Measurements from ENCODE around the gene HUS1.
"Not testable (repeated sequence)": the region's sequence is repeated elsewhere in the genome, so short reads cannot be mapped to it uniquely, and the experiment has no call there.

HUS1 gene

DNA sequence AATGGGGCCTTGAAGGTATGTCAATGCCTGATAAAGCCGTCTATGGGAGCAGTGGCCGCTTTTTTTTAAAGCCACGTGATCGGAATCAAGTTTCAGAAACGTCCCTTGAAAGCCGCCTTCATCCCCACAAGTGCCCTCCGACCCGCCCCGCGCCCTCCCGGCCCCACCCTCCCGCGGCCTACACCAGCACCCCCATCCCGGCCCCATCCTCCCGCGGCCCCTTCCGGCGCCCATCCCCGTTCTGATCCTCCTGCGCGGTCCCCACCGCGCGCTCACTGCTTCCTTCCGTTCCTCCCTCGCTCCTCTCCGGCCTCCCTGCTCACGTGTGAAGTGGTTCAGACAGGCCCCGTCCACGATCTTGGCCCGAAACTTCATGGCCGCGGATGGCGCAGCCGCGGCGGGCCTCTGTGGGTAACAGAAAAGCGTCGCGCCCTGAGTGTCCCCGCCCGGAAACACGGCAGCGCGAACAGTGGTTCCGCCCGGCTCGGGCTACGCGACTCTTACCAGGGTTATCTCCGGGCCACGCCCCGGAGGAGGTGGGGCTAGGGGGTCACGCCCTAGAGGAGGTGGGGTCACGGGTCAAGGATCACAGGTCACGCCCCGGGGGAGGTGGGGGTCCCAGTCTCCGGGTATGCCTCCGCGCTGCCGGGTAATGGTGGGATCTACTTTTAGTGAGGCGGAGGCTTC, at the start of gene HUS1:
Gene HUS1, minus strand, starts transcription at position 471 of the 687 bp plus-strand sequence. Its CDS starts 96 bp downstream, at position 375.
- peak; percentile 91 for DNase-seq

DNA sequence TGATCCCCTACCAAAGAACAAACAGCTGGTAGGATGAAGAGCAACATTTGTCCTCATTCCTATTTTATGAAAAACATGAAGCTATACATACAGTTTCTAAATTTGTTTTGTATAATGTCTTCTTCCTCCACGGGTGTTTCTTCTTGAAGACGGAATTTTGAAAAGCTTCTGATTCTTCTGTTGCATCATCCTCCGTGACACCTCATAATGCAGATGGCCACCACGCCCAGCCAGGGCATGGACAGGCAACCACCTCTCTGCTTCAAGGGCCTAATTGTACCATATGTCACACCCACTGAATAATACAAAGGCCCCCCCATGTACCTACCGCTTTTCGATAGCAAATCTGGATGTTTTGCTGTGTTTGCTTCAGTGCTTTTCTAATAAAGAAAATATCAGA, 49.5 kb upstream of the HUS1 start, which contains the start of gene SUN3:
Gene SUN3, minus strand, starts transcription at position 170 of the 400 bp plus-strand sequence. Its CDS starts 169 bp downstream, at position 1.
- DNase-seq, result no peak

DNA sequence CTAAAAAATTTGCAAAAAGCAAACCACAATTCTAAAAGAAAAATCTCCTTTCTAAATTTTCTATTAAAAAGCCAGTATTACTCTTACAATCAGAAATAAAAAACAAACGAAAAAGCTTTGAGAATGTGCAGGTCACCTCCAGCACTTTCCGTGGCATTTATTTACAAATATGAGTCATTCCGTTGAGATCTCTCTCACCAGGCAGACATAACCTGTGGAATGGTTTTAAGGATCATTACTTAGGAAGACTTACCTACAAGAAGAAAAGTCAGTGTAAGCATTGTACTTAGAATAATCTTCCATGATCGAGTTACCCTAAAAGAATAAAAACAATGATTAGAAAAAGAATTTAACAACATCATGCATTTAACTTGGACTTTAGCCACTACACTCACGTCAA, 46.2 kb upstream of the HUS1 start:
- DNase-seq, result no peak

DNA sequence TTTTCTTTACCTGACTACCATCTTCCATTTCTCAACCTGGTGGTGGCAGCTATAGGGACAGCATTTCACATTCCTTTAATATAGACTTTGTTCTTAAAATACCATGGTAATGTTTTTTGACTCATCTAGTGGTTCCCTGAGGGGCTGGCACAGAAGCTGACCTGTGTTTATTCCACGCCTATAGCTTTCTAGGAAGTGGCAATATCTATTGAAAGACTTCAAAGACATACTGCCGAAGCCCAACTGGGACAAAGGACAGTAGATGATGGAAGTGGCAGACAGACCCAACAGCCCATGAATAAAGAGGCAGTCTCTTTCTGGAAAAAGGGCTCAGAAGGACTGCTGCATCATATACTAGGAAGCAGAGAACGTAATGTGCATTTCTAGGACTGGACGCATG, 38.3 kb upstream of the HUS1 start:
- DNase-seq, result no peak

DNA sequence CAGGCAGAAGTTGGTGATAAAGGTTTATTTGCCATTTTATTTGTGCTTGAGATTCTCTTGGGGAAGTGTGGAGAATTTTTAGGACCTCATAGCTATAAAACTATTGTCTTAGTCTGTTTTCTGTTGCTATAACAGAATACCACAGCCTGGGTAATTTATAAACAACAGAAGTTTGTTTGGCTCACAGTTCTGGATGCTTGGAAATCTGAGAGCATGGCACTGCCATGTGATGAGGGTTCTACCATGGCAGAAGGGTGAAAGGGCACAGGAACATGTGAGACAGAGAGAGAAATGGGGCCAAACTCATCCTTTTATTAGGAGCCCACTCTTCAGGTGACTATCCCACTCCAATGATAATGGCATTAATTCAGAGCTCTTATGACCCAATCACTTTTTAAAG, 37.2 kb upstream of the HUS1 start:
- no peak for DNase-seq

DNA sequence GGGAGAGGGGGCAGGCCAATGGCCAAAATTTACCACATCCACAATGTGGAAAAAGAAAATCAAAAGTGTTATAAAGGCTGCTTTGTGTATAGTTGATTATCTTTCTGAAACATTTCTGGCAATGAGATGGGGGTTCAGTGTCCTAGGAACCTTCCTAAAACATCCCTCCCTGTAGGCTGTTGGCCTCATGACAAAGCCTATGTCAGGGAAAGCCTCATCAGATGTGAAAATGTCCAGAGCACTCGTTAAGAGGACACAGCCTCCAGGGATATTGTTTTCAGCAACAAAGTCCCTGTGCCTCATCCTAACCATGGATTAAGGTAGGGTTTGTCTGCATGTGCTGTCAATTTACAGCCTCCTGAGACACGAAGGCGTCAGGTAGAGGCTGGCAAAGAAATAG, 32.5 kb upstream of the HUS1 start:
- no peak for DNase-seq

DNA sequence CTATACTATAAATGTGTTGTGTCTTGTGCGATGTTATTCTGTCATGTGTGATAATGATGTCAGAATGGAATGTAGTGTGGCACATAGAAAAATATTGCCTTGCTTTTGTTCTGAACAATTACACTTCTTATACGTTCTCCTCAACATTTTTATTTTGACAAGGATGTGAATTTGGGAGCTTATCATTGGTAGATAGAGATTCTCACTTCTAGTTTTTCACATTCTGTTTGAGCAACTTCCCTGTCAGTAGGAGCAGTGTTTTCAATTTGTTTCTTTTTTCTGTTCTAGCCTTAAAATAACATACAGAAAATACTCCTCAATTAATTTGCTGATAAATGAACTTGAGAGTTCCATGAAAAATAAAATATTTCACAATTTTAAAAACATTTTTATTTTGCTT, 31.9 kb upstream of the HUS1 start:
- DNase-seq, result no peak

DNA sequence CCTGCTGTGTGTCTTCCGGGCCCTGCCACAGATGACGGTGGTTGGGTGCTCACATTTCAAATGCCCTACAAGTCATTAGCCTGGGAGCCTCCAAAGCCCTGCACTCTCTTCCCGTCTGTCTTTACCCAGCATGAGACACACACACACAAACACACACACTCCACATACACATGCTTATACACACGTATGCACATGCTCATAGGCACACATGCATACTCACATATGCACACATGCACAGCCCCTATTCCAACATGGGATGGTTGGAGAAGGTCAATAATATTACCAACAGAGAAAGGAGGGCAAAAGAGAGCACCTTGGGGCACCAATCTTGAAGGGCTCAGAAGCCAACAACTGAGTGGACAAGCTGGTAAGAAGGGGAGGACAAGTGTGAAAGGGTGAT, 30.5 kb upstream of the HUS1 start:
- DNase-seq, result no peak

DNA sequence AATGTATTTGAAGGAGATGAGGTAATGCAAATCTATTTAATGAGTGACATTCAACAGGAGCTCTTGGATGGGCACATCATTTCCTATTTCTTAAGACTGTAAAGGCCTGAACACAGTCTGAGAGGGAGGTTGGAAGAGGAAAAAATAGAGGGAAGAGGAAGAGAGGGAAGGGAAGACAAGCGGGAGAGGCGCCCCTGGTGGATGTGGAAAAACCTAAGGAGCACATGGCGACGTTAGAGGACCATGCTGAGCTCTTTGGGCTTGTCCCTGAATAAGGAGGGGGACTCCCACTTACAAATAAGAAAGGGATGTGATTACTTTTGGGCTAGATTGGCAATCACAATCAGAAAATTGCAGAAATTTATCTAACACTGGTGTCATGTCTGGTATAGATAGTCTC, 29.8 kb upstream of the HUS1 start:
- no peak for DNase-seq

DNA sequence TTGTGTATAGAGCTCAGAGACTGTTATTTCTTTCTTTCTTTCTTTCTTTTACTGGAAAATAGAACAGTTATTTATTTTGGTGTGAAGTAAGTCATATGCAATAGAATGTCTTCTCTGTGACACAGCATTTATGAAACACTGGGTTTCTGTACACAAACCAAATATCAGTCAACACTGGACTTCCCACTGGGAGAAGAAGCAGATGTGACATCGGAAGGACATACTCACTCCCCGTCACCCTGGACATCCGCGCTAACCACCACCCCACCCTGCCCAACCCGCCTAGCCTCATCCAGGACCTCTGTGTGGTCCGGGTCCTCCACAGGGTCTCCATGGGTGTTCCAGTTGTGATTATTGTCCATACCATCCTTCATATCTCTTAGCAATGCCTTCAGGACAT, 27.5 kb upstream of the HUS1 start:
- no peak for DNase-seq

DNA sequence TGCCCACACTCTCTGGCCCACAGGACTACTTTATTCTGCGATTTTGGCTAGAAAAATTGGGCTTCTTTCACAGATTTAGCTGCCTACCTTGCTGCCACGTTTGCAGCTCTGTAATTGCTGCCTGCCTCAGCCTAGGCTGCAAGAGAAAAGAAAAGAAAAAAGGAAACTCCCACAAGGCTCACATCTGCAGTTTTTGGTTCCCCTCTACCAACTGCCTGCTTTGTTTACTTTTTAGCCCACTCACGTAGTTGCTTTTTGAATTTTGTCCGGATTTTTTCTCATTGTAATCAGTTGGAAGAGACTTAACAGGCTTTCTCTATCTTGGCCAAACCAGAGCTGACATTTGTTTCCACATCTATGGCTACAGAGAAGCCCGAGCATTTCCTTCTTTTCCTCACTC, 25.2 kb upstream of the HUS1 start:
- no peak for DNase-seq

DNA sequence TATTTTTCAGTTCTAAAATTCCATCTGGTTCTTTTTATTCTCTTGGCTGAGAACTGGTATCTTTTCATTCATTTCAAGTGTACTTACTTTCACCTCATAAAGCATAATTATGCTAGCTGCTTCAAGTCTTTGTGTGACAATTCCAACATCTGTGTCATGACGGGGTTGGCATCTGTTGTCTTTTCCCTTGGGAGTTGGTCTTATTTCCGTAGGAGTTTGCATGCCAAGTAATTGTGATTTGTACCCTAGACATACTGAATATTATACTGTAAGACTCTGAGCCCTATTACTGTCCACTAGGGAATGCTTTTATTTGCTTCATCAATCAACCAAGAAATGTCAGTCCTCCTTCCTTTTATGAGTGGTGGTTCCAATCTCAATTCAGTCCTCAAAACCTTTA, 24.6 kb upstream of the HUS1 start:
- no peak for DNase-seq

DNA sequence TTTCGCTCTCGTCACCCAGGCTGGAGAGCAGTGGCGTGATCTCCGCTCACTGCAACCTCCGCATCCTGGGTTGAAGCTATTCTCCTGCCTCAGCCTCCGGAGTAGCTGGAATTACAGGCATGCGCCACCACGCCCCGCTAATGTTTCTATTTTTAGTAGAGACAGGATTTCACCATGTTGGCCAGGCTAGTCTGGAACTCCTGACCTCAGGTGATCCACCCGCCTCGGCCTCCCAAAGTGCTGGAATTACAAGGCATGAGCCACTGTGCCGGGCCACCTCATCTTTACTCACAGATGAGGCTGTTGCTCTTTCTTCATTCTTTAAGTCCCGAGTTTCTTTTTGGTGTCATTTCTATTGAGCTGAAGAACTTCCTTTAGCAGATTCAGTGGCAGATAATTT, 20.7 kb upstream of the HUS1 start:
- DNase-seq, result not testable (repeated sequence)

DNA sequence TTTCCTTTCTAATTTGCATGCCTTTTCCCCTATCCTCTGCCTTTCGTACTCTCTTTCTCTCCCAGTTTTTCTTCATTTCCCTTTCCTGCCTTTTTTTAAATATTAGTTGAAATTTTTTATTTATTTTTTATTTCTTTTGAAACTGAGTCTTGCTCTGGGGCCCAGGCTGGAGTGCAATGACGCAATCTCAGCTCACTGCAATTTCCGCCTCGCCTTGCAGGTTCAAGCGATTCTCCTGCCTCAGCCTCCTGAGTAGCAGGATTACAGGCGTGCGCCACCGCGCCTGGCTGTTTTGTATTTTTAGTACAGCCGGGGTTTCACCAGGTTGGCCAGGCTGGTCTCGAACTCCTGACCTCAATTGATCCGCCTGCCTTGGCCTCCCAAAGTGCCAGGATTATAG, 20.0 kb upstream of the HUS1 start:
- DNase-seq, result no peak

DNA sequence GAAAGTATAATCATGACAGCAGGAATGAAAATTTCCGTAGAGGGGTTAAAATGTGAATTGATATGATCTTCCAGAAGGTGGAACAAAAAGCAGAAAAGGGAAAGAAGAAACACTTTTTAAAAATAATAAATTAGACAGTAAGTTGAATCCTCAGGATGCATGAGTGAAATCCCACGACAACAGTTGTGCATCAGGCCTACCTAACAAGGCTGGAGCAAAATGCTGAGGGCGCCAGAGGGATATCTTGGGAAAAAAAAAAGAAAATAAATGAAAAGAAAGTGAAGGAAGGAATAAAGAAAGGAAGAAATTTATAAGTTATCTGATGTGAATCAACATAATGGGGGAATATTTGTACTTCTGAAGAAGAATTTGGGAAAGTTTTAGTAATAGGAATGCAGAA, 13.0 kb upstream of the HUS1 start:
- DNase-seq, result no peak

DNA sequence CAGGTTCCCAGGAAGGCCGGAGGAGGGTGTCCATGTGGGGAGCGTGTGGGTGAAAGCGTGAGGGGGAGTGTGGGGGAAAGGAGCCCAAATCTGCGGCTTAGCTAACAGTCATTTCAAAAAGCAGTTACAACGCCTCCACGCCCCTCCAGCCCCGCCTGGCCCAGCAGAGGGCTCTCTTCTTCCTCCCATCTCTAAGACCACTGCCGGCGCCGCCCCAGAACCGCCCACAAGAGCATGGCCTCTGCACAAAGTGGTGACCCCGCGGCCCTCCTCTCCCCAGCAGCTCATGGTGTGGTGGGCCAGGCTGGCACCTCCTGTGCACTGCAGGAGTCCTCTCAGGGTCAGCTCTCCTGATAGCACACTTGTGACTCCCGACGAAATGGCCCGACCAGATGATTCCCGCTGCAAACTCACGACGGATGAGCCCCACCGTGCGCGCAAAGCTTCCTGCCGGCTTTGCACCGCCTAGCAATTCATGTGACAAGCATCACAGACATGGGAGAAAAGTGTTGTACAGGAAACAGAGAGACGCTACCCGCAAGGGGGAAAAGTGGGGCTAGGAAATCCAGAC, 12.4 kb upstream of the HUS1 start:
- peak; percentile 89 for DNase-seq

DNA sequence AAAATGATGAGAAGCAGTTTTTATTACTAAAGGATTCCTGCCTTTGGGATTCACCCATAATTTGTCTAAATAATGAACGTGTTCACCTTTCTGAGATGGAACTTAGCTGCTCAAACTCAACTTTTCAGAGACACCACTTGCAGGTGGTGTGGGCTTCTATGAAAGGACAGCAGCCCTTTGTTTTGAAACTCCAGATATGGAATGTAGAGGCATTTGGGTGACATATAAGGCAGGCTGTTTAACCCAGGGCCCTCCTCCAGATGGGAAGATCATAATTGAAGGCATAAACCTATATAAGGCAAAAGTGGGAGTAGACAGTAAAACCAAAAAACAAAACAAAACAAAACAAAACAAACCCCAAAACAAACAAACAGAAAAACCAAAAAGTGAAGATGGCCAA, 11.9 kb upstream of the HUS1 start:
- DNase-seq, result no peak

DNA sequence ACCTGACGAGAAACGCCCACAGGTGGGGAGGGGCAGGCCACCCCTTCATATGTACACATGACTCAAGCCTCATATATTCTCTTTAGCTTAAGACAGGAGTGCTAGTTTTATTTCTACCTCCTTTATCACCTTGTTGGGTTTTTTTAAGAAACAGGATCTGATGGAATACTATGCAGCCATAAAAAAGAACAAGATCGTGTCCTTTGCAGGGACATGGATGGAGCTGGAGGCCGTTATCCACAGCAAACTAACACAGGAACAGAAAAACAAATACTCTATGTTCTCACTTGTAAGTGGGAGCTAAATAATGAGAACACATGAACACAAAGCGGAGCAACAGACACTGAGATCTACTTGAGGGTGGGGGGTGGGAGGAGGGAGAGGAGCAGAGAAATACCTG, 11.2 kb upstream of the HUS1 start:
- DNase-seq, result no peak

DNA sequence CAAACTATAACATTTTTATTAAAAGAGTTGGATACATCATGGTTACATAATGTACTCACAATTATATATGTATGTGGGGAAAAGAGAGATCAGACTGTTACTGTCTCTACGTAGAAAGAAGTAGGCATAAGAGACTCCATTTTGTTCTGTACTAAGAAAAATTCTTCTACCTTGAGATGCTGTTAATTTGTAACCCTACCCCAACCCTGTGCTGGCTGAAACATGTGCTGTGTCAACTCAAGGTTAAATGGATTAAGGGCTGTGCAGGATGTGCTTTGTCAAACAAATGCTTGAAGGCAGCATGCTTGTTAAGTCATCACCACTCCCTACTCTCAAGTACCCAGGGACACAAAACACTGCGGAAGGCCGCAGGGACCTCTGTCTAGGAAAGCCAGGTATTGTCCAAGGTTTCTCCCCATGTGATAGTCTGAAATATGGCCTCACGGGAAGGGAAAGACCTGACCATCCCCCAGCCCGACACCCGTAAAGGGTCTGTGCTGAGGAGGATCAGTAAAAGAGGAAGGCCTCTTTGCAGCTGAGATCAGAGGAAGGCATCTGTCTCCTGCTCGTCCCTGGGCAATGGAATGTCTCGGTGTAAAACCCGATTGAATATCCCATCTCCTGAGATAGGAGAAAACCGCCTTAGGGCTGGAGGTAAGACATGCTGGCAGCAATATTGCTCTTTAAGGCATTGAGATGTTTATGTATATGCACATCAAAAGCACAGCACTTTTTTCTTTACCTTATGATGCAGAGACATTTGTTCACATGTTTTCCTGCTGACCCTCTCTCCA, 10.4 kb upstream of the HUS1 start:
- not testable (repeated sequence) for DNase-seq

DNA sequence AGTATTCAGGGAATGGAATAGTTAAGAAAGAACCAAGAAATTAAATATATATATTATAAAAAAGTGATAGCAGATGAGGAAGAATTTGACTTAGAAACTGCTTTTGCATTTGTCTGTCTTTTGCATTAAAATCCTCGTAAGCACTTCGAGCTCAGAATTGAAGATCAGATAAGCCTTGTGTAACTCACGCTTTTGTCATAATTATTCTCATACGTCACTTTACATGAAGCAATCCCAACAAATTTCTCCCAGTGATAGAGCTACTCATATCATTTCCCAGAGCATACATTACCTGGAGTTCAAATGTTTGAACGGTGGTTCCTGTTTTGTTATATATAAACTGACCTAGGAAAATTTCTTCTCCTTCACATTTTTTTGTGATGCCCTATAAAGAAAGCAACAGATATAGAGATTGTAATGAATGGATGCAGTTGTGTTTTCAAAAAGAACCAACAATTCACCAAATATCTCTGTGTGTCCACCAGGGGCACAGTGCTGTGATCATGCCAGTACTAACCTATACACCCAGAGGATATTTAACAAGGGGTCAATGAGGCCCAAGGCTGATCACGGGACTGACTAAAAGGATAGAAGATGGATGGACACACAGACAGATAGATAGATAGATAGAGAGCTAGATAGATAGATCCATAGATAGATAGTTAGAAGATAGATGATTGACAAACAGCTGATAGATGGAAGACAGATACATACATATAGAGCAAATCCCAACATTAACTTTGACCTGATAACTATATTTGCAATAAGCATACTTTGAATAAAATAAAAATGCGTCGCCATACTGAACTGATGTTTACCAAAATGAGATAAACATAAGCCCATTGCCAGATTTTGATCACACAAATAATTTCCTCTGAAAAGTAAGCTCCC, 9.3 kb upstream of the HUS1 start:
- no peak for DNase-seq

DNA sequence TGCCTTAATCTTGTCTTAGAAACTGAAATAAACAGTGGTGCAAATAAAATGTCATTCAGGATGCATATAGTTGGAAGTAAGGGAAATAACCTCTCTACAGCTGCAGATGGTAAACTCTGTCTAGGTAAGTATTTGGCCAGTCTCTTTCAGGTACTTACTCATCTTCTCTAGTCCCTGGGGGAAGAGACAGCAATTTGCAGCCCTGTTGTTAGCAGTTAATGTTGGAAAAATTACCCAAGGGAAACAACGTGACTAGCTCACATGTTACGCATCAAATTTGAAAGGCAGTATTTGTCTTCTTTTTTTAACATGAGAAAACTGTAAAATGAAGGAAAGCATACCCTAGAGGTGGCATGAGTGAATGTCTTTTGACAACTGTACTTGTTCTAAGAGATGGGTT, 3.2 kb upstream of the HUS1 start:
- no peak for DNase-seq

DNA sequence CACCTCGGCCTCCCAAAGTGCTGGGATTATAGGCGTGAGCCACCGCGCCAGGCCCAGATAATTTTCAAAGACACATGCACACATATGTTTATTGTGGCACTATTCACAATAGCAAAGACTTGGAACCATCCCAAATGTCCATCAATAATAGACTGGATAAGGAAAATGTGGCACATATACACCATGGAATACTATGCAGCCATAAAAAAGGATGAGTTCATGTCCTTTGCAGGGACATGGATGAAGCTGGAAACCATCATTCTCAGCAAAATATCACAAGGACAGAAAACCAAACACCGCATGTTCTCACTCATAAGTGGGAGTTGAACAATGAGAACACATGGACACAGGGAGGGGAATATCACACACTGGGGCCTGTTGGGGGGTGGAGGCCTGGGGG, 1.2 kb upstream of the HUS1 start:
- DNase-seq, result not testable (repeated sequence)

DNA sequence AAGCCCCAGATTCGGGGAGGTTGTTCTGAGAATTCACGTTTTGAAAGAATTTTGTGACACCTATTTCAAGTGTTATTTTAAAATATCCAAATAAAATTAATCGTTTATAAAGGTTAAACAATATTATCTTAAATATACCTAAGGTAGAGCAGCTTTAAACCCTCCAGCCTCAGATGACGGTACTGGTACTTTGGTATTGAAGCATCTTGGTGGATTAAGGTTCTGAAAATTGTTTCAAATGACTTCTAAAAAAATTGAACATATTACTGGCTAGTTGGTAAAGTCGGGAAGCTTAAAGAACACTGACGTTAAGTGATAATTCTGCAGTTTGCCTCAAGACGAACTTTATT, 392 bp upstream of the HUS1 start:
- DNase-seq, result no peak
